ENCODE data around the gene CRTC1.

GRCh38 chr19:18742838-18743783 lies 59.6 kb downstream of the CRTC1 start:
- TF ChIP-seq CTCF (conservative IDR thresholded peaks at IDR 0.05 in 1 of 2, IDR thresholded peaks at IDR 0.05 in 1 of 2; ENCODE audit: extremely low read depth in 1 of 2, insufficient read depth in 1 of 2, low read depth in 1 of 2, low read length in 2 of 2) (no peak), EZH2 (IDR thresholded peaks at IDR 0.05; ENCODE audit: borderline replicate concordance, low read length) (no peak)

Data from mammary epithelial cell (primary cell).